Smooth muscle cell (in vitro differentiated cells): ENCODE data around the gene LAGE3. TPM values are rescaled to one million over a fixed set of nuclear protein-coding genes. Genes with fewer than 3 reads are reported as not detected.

ENCODE experiments used
- DNase-seq: peaks from one replicate; lab custom pipeline; 2025; ENCODE audit not compliant: unreplicated experiment; lab: John Stamatoyannopoulos, UW
- H2AFZ ChIP-seq: fragments of 200-600 bp; sonication (generic); 2 replicates; pipeline ENCODE4 v1.6.0; 2016; ENCODE audit warnings: antibody characterized with exemption, low read depth, mild to moderate bottlenecking
- H3F3A ChIP-seq: fragments of 200-600 bp; sonication (generic); 2 replicates; pipeline ENCODE4 v1.6.0; 2017; ENCODE audit warnings: antibody characterized with exemption, low read depth
- H3K27ac ChIP-seq: fragments of 200-600 bp; sonication (generic); 2 replicates; pipeline ENCODE4 v1.5.1; 2016; ENCODE audit warnings: low read depth, mild to moderate bottlenecking
- H3K27me3 ChIP-seq: fragments of 200-600 bp; sonication (generic); 2 replicates; pipeline ENCODE4 v1.6.1; 2016; ENCODE audit warnings: low read depth, mild to moderate bottlenecking
- H3K36me3 ChIP-seq: fragments of 200-600 bp; sonication (generic); 2 replicates; pipeline ENCODE4 v1.5.1; 2016; ENCODE audit warnings: low read depth
- H3K4me1 ChIP-seq: fragments of 200-600 bp; sonication (generic); 2 replicates; pipeline ENCODE4 v1.5.1; 2016; ENCODE audit warnings: low read depth
- H3K4me2 ChIP-seq: fragments of 200-600 bp; sonication (generic); 2 replicates; pipeline ENCODE4 v1.6.0; 2016; ENCODE audit warnings: mild to moderate bottlenecking
- H3K4me3 ChIP-seq: fragments of 200-600 bp; sonication (generic); 2 replicates; pipeline ENCODE4 v1.5.1; 2016; ENCODE audit warnings: mild to moderate bottlenecking
- H3K79me2 ChIP-seq: fragments of 200-600 bp; sonication (generic); 2 replicates; pipeline ENCODE4 v1.6.0; 2016; ENCODE audit warnings: low read depth, mild to moderate bottlenecking
- H3K9ac ChIP-seq: fragments of 200-600 bp; sonication (generic); 2 replicates; pipeline ENCODE4 v1.6.0; 2016; ENCODE audit warnings: low read depth
- H3K9me3 ChIP-seq: fragments of 200-600 bp; sonication (generic); replicated peaks from 2 replicates; pipeline ENCODE4 v1.5.1; 2016; ENCODE audit warnings: low read depth
- H4K20me1 ChIP-seq: fragments of 200-600 bp; sonication (generic); 2 replicates; pipeline ENCODE4 v1.6.0; 2016; ENCODE audit warnings: low read depth
- CTCF ChIP-seq: fragments of 200-600 bp; sonication (generic); IDR thresholded peaks from 2 replicates; pipeline ENCODE4 v1.5.1; 2017; ENCODE audit warnings: borderline replicate concordance, mild to moderate bottlenecking, antibody characterized with exemption; ENCODE audit not compliant: insufficient read depth, poor library complexity, severe bottlenecking
- WGBS: methylation state at CpG from one replicate; pipeline ENCODE4 v1.1.7; 2016; ENCODE audit warnings: low lambda C conversion rate; 5-methylcytosine and 5-hydroxymethylcytosine counted together
- polyA plus RNA-seq: library from polyadenylated mRNA; unstranded; fragments of >200 nt; fragmentation: Nextera tagmentation; extraction: Ambion mirVana; gene quantifications from 2 replicates; pipeline ENCODE4 v1.2.1, GENCODE V29; 2016
- total RNA-seq: library from RNA; depleted of rRNA; stranded (reverse); fragments of >200 nt; gene quantifications from 2 replicates; pipeline ENCODE4 v1.2.3, GENCODE V29; 2014

LAGE3 gene
- total and polyA plus RNA-seq, 2 experiments from 2014 or later, result 39.7 to 52.7 TPM

- no peaks in the 10 kb centered on the region for H4K20me1 ChIP-seq
- DNase-seq, result peak; percentile 66
- no peaks in the 10 kb centered on the region for H3F3A ChIP-seq
- no peaks in the 10 kb centered on the region for H3K9me3 ChIP-seq
- H3K27ac ChIP-seq, result peak within 1 kb of the TSS; percentile 83
- H3K79me2 ChIP-seq, result peaks cover 7% of the 10 kb centered on the region
- H3K4me1 ChIP-seq, result peaks cover 4% of the 10 kb centered on the region
- no peaks in the 10 kb centered on the region for H3K36me3 ChIP-seq
- no peaks in the 10 kb centered on the region for H3K27me3 ChIP-seq
- TF ChIP-seq CTCF, result no peak
- H3K4me3 ChIP-seq, result peak within 1 kb of the TSS; percentile 67
- H3K9ac ChIP-seq, result peak within 1 kb of the TSS; percentile 74
- 47% methylated on average over 23 of the region's 59 CpGs for WGBS
- peak within 1 kb of the TSS; percentile 91 for H3K4me2 ChIP-seq
- no peak within 1 kb of the TSS for H2AFZ ChIP-seq
Measured at GRCh38 chrX:154515966-154516655, 37.0 kb upstream of the LAGE3 start, which contains the start of gene FAM3A. FAM3A (minus strand) TSS chrX:154516232; CDS start chrX:154515772, 460 bp downstream.

GRCh38 chrX:154515090-154515965, 36.2 kb upstream of the LAGE3 start:
- 64% methylated on average over 21 of the region's 34 CpGs for WGBS
- DNase-seq, result no peak
- Histone ChIP-seq H3K79me2 (peaks cover 7% of the 10 kb centered on the region), H3F3A (no peaks in the 10 kb centered on the region), H3K4me2 (peak overlapping the region; percentile 91), H3K4me3 (peak overlapping the region; percentile 67), H3K36me3 (no peaks in the 10 kb centered on the region), H3K9me3 (no peaks in the 10 kb centered on the region), H3K9ac (peak overlapping the region; percentile 74), H4K20me1 (no peaks in the 10 kb centered on the region), H3K4me1 (peaks cover 4% of the 10 kb centered on the region), H3K27ac (peak overlapping the region; percentile 83), H3K27me3 (no peaks in the 10 kb centered on the region), H2AFZ (no peak overlapping the region)
- no peak for TF ChIP-seq CTCF

GRCh38 chrX:154513716-154514115, 34.6 kb upstream of the LAGE3 start:
- no peak overlapping the region for H3K4me2 ChIP-seq
- H3K79me2 ChIP-seq, result peaks cover 7% of the 10 kb centered on the region
- no peak overlapping the region for H3K9ac ChIP-seq
- H2AFZ ChIP-seq, result no peak overlapping the region
- H3K4me3 ChIP-seq, result no peak overlapping the region
- H4K20me1 ChIP-seq, result no peaks in the 10 kb centered on the region
- H3K27ac ChIP-seq, result no peak overlapping the region
- WGBS, result 81% methylated on average over 2 of the region's 2 CpGs
- TF ChIP-seq CTCF, result no peak
- no peaks in the 10 kb centered on the region for H3F3A ChIP-seq
- no peak for DNase-seq
- H3K27me3 ChIP-seq, result no peaks in the 10 kb centered on the region
- no peaks in the 10 kb centered on the region for H3K36me3 ChIP-seq
- H3K4me1 ChIP-seq, result peaks cover 4% of the 10 kb centered on the region
- H3K9me3 ChIP-seq, result no peaks in the 10 kb centered on the region
